AG04450 (cell line): Measurements from ENCODE around the gene POMT1. TPM values are rescaled to one million over a fixed set of nuclear protein-coding genes. Genes with fewer than 3 reads are reported as not detected.

Experiments used
- CTCF ChIA-PET: fragments of 300-600, 350-600 bp; formaldehyde crosslinking; extraction: SDS; loops from one replicate; lab custom pipeline; 2022; ENCODE audit warnings: antibody characterized with exemption, inconsistent platforms; lab: Charles Lee
- POLR2A ChIA-PET: fragments of 350-600 bp; formaldehyde crosslinking; extraction: SDS; loops from one replicate; lab custom pipeline; 2021; ENCODE audit warnings: antibody characterized with exemption, inconsistent platforms; lab: Yijun Ruan, JAX
- DNase-seq: peaks from one replicate; pipeline ENCODE4 v3.0.0-alpha.2; 2011; ENCODE audit warnings: low read depth, low spot score
- H3K27ac ChIP-seq: one replicate; pipeline ENCODE4 v1.5.1; 2012; ENCODE audit warnings: low read depth, low read length, control low read depth
- H3K27me3 ChIP-seq: one replicate; pipeline ENCODE4 v1.6.0; 2012; ENCODE audit warnings: low read length; ENCODE audit not compliant: control insufficient read depth, insufficient read depth
- H3K4me3 ChIP-seq: 2 replicates; pipeline ENCODE4 v1.5.1; 2011; ENCODE audit warnings: mild to moderate bottlenecking, low read depth, low read length, control low read depth
- H3K9me3 ChIP-seq: 2 replicates; pipeline ENCODE4 v1.5.1; 2012; ENCODE audit warnings: low read length; ENCODE audit not compliant: control insufficient read depth, insufficient read depth
- polyA plus RNA-seq: library from polyadenylated mRNA; depleted of rRNA; stranded (reverse); fragments of >200 nt; gene quantifications from 2 replicates; pipeline ENCODE4 v1.2.3, GENCODE V29; 2011
- TF ChIP-seq, protein P1 (sequence below): IDR thresholded peaks from 2 replicates; pipeline ENCODE4 v1.5.1; 2011; ENCODE audit warnings: low read depth, low read length, control low read depth, inconsistent platforms

POMT1 gene
- polyA plus RNA-seq, 1 experiment: 23.8 TPM

DNA sequence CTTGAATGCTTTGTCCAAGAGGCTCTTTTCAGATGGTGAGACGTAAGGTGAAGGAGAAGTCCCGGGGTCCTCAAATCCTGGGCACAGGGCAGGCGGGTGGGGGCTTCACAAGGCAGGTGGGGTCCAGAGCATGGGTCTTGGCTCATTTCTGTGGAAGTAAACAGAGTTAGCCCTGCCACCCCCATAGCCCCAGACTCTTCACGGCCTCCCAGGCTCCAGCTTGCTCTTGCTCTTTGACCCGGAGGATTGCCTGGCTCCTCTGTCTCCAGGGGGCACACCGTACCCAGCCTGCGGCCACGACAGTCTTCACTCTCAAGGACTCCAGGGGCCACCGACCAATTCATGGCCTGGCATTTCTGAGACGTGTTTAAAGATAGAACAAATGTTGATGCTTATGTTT is 28.8 kb upstream of the POMT1 start:
- Histone ChIP-seq H3K9me3 (no peaks in the 10 kb centered on the region), H3K27me3 (no peaks in the 10 kb centered on the region), H3K4me3 (no peak overlapping the region), H3K27ac (no peak overlapping the region)
- no peak for DNase-seq
- CTCF ChIA-PET: interaction anchor here (0.9 to 5.2 kb wide), 2 partner anchors 124 to 267 kb away, joined by 4 to 38 read pairs; no protein-coding TSS in a partner anchor
- TF ChIP-seq, protein P1, sequence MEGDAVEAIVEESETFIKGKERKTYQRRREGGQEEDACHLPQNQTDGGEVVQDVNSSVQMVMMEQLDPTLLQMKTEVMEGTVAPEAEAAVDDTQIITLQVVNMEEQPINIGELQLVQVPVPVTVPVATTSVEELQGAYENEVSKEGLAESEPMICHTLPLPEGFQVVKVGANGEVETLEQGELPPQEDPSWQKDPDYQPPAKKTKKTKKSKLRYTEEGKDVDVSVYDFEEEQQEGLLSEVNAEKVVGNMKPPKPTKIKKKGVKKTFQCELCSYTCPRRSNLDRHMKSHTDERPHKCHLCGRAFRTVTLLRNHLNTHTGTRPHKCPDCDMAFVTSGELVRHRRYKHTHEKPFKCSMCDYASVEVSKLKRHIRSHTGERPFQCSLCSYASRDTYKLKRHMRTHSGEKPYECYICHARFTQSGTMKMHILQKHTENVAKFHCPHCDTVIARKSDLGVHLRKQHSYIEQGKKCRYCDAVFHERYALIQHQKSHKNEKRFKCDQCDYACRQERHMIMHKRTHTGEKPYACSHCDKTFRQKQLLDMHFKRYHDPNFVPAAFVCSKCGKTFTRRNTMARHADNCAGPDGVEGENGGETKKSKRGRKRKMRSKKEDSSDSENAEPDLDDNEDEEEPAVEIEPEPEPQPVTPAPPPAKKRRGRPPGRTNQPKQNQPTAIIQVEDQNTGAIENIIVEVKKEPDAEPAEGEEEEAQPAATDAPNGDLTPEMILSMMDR: no peak
- POLR2A ChIA-PET: no interaction called here

GRCh38 chr9:131474711-131475110 is 28.0 kb upstream of the POMT1 start:
- POLR2A ChIA-PET: no interaction called here

GRCh38 chr9:131475111-131475955 is 27.4 kb upstream of the POMT1 start:
- Histone ChIP-seq H3K27ac (no peak overlapping the region), H3K27me3 (no peaks in the 10 kb centered on the region), H3K9me3 (no peaks in the 10 kb centered on the region), H3K4me3 (no peak overlapping the region)
- POLR2A ChIA-PET: no interaction called here
- CTCF ChIA-PET: interaction anchor here (1.2 to 5.2 kb wide), 3 partner anchors 27 to 125 kb away, joined by 3 to 38 read pairs (median 3); no protein-coding TSS in a partner anchor
- TF ChIP-seq, protein P1: no peak
- no peak for DNase-seq

More at GRCh38 chr9:131474711-131475110, 28.0 kb upstream of the POMT1 start:
- TF ChIP-seq, protein P1: no peak
- Histone ChIP-seq H3K4me3 (no peak overlapping the region), H3K9me3 (no peaks in the 10 kb centered on the region), H3K27ac (no peak overlapping the region), H3K27me3 (no peaks in the 10 kb centered on the region)
- CTCF ChIA-PET: interaction anchor here (0.9 to 5.2 kb wide), 2 partner anchors 124 to 266 kb away, joined by 4 to 38 read pairs; no protein-coding TSS in a partner anchor
- DNase-seq: no peak

DNA sequence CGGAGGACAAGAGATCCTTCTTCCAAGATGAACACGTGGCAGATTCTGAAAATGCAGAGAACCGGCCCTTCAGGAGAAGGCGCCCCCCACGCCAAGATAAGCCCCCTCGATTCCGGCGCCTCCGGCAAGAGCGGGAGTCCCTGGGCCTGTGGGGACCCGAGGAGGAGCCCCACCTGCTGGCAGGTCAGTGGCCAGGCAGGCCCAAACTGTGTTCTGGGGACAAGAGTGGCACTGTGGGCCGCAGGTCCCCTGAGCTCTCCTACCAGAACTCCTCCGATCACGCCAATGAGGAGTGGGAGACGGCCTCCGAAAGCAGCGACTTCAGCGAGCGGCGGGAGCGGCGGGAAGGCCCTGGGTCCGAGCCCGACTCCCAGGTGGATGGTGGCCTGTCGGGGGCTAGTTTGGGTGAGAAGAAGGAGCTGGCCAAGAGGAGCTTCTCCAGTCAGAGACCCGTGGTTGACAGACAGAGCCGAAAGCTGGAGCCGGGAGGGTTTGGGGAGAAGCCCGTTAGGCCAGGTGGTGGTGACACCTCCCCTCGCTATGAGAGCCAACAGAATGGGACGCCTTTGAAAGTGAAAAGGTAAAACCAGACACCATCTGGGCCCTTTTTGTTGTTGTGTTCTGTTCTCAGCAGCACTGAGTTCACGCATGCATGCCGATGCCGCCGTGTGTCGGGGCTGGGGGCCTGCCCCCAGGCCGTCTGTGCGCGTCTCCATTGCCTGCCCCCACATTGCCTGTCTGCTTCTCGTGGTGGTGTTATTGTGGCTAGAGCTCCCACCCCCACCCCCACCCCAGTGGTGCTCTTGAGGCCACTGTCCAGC is 26.6 kb upstream of the POMT1 start:
- H3K4me3 ChIP-seq: no peak overlapping the region
- no peaks in the 10 kb centered on the region for H3K9me3 ChIP-seq
- DNase-seq: no peak
- TF ChIP-seq, protein P1: peak; percentile 30
- no peak overlapping the region for H3K27ac ChIP-seq
- ChIA-PET POLR2A (no interaction called here), CTCF (interaction anchor here (1.2 to 5.2 kb wide), 3 partner anchors 28 to 126 kb away, joined by 3 to 38 read pairs (median 3); no protein-coding TSS in a partner anchor)
- no peaks in the 10 kb centered on the region for H3K27me3 ChIP-seq
